ENCODE measurements around the gene SOBP. TPM values are rescaled to one million over a fixed set of nuclear protein-coding genes. Genes with fewer than 3 reads are reported as not detected.

Gene SOBP
- total and polyA plus RNA-seq, 2 donors (not counting 3 experiments of a cell fraction or from before 2014, with no cell fraction given), result 0.35 to 6.6 TPM

GRCh38 chr6:107699254-107699653, 209.3 kb downstream of the SOBP start:
- H3K79me2 ChIP-seq (ENCODE audit: control insufficient read depth, insufficient read depth, low read length), result no peaks in the 10 kb centered on the region
- no peak overlapping the region for H3K4me3 ChIP-seq (replicated peaks in 1 of 3; ENCODE audit: insufficient read depth in 1 of 3, low read depth in 1 of 3, low read length in 3 of 3)
- no peak overlapping the region for H2AFZ ChIP-seq (ENCODE audit: low read depth, low read length)
- peaks cover 1 to 3% of the 10 kb centered on the region in 2 experiments for H3K27me3 ChIP-seq (ENCODE audit: control insufficient read depth in 2 of 2, insufficient read depth in 2 of 2, low read length in 2 of 2)
- intact Hi-C loops (cut with micrococcal nuclease) (no loop called here), dilution Hi-C loops (cut with MboI; ENCODE audit: extremely low pct_ligation_motif_present, low sequenced_read_pairs) (no loop called here)
- POLR2A ChIA-PET, result no interaction called here
- H3K9me1 ChIP-seq (replicated peaks; ENCODE audit: control insufficient read depth, extremely low read depth, insufficient read depth, low read length), result no peaks in the 10 kb centered on the region
- no peaks in the 10 kb centered on the region for H3K4me1 ChIP-seq (ENCODE audit: control insufficient read depth, extremely low read depth, insufficient read depth, low read length)
- no peak overlapping the region for H3K9ac ChIP-seq (replicated peaks; ENCODE audit: extremely low read depth, insufficient read depth, low read length)
- TF ChIP-seq, protein P1, sequence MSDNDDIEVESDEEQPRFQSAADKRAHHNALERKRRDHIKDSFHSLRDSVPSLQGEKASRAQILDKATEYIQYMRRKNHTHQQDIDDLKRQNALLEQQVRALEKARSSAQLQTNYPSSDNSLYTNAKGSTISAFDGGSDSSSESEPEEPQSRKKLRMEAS (IDR thresholded peaks at IDR 0.05; ENCODE audit: insufficient read depth, insufficient read length), result no peak
- TF ChIP-seq GATA2 (IDR thresholded peaks at IDR 0.05; ENCODE audit: insufficient read depth, insufficient read length, low read depth, low read length) (no peak), CTCF (IDR thresholded peaks at IDR 0.05; ENCODE audit: extremely low read depth in 1 of 2, insufficient read depth in 1 of 2, low read depth in 1 of 2, low read length in 2 of 2) (no peak), FOS (IDR thresholded peaks at IDR 0.05; ENCODE audit: borderline replicate concordance, insufficient read depth, low read length) (no peak), EZH2 (IDR thresholded peaks at IDR 0.05; ENCODE audit: borderline replicate concordance, low read depth, low read length, severe bottlenecking) (no peak), JUN (IDR thresholded peaks at IDR 0.05; ENCODE audit: borderline replicate concordance, insufficient read depth, insufficient read length, low read depth) (no peak), POLR2A (IDR thresholded peaks at IDR 0.05; ENCODE audit: low read depth, low read length) (no peak), POLR2AphosphoS5 (IDR thresholded peaks at IDR 0.05; ENCODE audit: insufficient read depth, low read depth, low read length) (no peak), MYC (IDR thresholded peaks at IDR 0.05; ENCODE audit: low read depth, low read length) (no peak)
- no peak overlapping the region for H3K4me2 ChIP-seq (ENCODE audit: insufficient read depth, low read length)
- H4K20me1 ChIP-seq (replicated peaks; ENCODE audit: control insufficient read depth, extremely low read depth, insufficient read depth, low read length), result no peaks in the 10 kb centered on the region
- H3K9me3 ChIP-seq (replicated peaks; ENCODE audit: control insufficient read depth, insufficient read depth, low read length), result no peaks in the 10 kb centered on the region
- CTCF ChIA-PET, result interaction anchor here (0.6 kb wide), 1 partner anchor 653 kb away, joined by 3 read pairs; no protein-coding TSS in a partner anchor
- H3K36me3 ChIP-seq (ENCODE audit: control insufficient read depth in 2 of 2, extremely low read depth in 1 of 2, insufficient read depth in 2 of 2, low read length in 2 of 2), result no peaks in the 10 kb centered on the region
- DNase-seq (ENCODE audit: low read depth, low spot score) (no peak), FAIRE-seq (no peak)
- no peak overlapping the region for H3K27ac ChIP-seq (ENCODE audit: insufficient read depth, low read depth, low read length)
- no TSS peak for BruUV-seq (replicated peaks)
